SK-MEL-5 (cell line): ENCODE measurements around the gene DHX9. TPM values are rescaled to one million over a fixed set of nuclear protein-coding genes. Genes with fewer than 3 reads are reported as not detected.
"Not testable (repeated sequence)": the region's sequence is repeated elsewhere in the genome, so short reads cannot be mapped to it uniquely, and the experiment has no call there.

ENCODE experiments used
- DNase-seq: peaks from one replicate; pipeline ENCODE4 v3.0.0-alpha.2; 2016; ENCODE audit warnings: low read depth, low spot score
- in situ Hi-C: cut with HindIII; loops from 2 replicates; pipeline ENCODE4 v1.10.0; 2016; ENCODE audit warnings: low sequenced_read_pairs, high pct_unique_total_duplicates, low pct_unique_long_range_greater_than_20kb
- total RNA-seq: library from RNA; depleted of rRNA; stranded (reverse); fragments of >200 nt; shearing (Covaris generic); gene quantifications from 2 replicates; pipeline ENCODE4 v1.2.3, GENCODE V29; 2014

DHX9 gene
- total RNA-seq, 1 experiment from 2014 or later, result 132 TPM

- in situ Hi-C loops, result no loop called here
- no peak for DNase-seq
These were observed 30.1 kb downstream of the DHX9 start for GRCh38 chr1:182869241-182869666.

- in situ Hi-C loops, result no loop called here
- DNase-seq, result no peak
These were observed 33.7 kb downstream of the DHX9 start for GRCh38 chr1:182872881-182873280.

- no peak for DNase-seq
- in situ Hi-C loops, result no loop called here
These were observed 36.7 kb downstream of the DHX9 start for GRCh38 chr1:182875889-182876288.

- no peak for DNase-seq
- in situ Hi-C loops, result no loop called here
These were observed 38.2 kb downstream of the DHX9 start for GRCh38 chr1:182877331-182877730.

- in situ Hi-C loops, result no loop called here
These were observed 38.7 kb downstream of the DHX9 start for GRCh38 chr1:182877842-182878241.

GRCh38 chr1:182884872-182885271 is 45.7 kb downstream of the DHX9 start:
- DNase-seq, result no peak
- in situ Hi-C loops, result no loop called here

More at GRCh38 chr1:182877842-182878241, 38.7 kb downstream of the DHX9 start:
- no peak for DNase-seq

GRCh38 chr1:182885591-182885990 is 46.4 kb downstream of the DHX9 start:
- DNase-seq, result no peak
- in situ Hi-C loops, result no loop called here

- no peak for DNase-seq
- in situ Hi-C loops, result no loop called here
These were observed 47.8 kb downstream of the DHX9 start for GRCh38 chr1:182886985-182887384.

- no peak for DNase-seq
- in situ Hi-C loops, result no loop called here
These were observed 49.8 kb downstream of the DHX9 start for GRCh38 chr1:182888736-182889531.

GRCh38 chr1:182889997-182890396 is 50.9 kb downstream of the DHX9 start:
- in situ Hi-C loops, result no loop called here
- DNase-seq, result peak; percentile 39

GRCh38 chr1:182890927-182891610 is 51.9 kb downstream of the DHX9 start:
- DNase-seq, result no peak
- in situ Hi-C loops, result no loop called here

GRCh38 chr1:182897696-182898095 is 58.5 kb downstream of the DHX9 start:
- no peak for DNase-seq
- in situ Hi-C loops, result no loop called here

GRCh38 chr1:182901946-182902345 is 62.8 kb downstream of the DHX9 start:
- DNase-seq, in situ Hi-C loops: not testable (repeated sequence)

- no peak for DNase-seq
- in situ Hi-C loops, result no loop called here
These were observed 66.2 kb downstream of the DHX9 start for GRCh38 chr1:182905321-182905720.

- DNase-seq, result no peak
- in situ Hi-C loops, result no loop called here
These were observed 70.4 kb downstream of the DHX9 start for GRCh38 chr1:182909578-182909977.

- in situ Hi-C loops, result no loop called here
- DNase-seq, result peak; percentile 41
These were observed 71.0 kb downstream of the DHX9 start for GRCh38 chr1:182910143-182910542.

- DNase-seq, result no peak
- in situ Hi-C loops, result no loop called here
These were observed 74.3 kb downstream of the DHX9 start for GRCh38 chr1:182913401-182913800.

- in situ Hi-C loops, result no loop called here
- no peak for DNase-seq
These were observed 78.2 kb downstream of the DHX9 start for GRCh38 chr1:182917378-182917777.

- peak; percentile 55 for DNase-seq
- in situ Hi-C loops, result no loop called here
These were observed 86.5 kb downstream of the DHX9 start for GRCh38 chr1:182925661-182926060.
